LNCAP (cell line): ENCODE data around the gene ADK.

ENCODE experiments used
- TF ChIP-seq, protein P1 (sequence below): fragments of 450-650 bp; IDR thresholded peaks from 2 replicates; pipeline ENCODE4 v1.5.1; 2017; ENCODE audit warnings: mild to moderate bottlenecking

ADK gene

DNA sequence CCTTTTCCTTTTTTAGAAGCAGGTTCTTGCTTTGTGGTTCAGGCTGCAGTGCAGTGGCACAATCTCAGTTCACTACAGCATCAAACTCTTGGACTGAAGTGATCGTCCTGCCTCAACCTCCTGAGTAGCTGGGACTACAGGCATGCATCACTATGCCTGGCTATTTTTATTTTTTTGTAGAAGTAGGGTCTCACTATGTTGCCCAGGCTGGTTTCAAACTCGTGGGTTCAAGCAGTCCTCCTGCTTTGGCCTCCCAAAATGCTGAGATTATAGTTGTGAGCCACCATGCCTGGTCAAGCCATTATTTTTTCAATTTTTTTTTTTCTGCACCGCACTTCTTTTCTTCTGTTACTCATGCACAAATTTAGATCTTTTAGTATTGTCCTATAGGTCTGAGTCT lies 154.7 kb downstream of the ADK start:
- TF ChIP-seq, protein P1, sequence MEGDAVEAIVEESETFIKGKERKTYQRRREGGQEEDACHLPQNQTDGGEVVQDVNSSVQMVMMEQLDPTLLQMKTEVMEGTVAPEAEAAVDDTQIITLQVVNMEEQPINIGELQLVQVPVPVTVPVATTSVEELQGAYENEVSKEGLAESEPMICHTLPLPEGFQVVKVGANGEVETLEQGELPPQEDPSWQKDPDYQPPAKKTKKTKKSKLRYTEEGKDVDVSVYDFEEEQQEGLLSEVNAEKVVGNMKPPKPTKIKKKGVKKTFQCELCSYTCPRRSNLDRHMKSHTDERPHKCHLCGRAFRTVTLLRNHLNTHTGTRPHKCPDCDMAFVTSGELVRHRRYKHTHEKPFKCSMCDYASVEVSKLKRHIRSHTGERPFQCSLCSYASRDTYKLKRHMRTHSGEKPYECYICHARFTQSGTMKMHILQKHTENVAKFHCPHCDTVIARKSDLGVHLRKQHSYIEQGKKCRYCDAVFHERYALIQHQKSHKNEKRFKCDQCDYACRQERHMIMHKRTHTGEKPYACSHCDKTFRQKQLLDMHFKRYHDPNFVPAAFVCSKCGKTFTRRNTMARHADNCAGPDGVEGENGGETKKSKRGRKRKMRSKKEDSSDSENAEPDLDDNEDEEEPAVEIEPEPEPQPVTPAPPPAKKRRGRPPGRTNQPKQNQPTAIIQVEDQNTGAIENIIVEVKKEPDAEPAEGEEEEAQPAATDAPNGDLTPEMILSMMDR: no peak

DNA sequence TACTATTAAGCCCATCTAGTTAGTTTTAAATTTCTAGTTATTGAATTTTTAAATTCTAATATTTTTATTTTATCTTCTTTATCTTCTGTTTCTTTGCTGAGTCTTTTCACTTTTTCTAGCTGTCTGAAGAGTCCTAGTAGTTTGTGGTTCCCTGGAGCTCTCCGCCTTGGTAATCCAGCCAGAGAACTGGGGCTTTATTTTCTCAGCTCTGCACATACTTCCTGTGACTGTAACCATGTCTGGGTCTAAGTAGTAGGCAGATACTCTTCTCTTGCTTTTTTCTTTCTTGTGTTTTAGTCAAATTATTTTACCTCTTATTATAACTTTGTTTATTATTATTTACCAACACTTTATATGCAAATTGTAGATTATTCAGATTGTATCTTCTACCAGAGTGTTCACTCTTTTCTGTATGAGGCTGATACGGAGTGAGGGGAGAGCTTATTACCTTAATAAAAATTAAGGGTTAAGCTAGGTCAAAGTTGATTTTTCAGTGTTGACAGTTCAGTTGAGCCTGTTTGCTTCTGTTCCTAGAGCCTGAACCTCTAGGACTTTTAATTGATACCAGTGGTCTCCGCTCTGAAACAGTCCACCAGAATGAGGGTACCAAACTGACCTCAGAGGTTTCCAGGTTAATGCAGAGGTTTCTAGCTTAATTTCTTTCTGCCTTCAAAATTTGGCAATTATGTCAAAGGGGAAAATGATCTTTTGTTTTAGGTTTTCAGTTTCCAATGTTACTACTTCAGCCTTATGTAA lies 155.4 kb downstream of the ADK start:
- TF ChIP-seq, protein P1: no peak

DNA sequence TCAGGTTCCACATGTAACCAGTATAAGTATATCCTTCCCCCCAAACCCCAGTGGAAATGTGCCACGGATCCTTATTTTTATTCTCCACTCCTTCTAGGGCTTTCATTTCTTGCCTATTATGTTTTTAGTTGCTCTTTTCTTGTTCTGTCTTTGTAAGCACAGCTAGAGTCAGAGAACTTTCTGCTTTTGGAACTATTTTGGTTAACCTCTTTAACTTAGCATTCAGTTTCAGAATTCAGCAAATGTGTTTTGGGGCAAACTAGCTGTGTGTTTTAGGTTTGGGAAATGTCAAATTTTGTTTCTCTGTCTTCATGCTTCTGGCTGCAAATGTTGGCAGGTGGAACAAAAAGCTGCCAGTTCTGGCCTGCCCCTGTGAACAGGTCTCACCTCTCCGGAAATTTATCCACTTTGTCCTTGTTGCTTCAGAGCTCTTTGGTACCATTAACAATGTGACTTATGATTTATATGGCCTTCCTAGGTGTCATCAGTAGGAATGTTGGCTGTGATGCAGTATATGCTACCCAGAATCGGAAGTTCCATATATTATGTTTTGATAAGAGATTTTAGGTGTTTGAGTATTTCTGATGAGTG lies 156.1 kb downstream of the ADK start:
- TF ChIP-seq, protein P1: no peak

DNA sequence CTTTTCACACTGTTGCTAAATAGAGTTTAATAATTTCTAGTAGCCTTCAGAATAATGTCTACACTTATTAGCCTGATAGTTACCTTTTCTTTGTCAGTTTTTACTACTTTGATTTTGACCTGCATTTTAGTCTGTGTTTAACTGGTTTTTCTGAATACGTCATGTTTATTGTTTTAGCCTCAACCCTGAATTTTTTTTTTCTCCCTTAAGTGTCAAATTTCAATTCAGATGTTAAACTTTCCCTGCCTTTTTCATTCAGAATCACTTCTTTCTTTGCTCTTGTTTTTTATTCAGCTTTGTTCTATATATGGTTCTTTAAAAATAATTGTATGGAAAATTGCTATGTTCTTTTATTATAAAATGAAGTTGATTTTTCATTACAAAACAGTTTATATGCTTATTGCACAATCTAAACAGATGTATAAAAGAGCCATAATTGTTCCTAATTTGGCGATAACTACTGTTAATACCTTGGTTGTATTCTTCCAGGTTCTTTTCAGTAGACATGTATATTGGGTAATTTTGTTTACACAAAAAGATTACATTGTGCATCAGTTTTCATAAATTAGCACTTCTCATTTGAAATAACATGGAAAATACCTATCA lies 159.7 kb downstream of the ADK start:
- TF ChIP-seq, protein P1: no peak

DNA sequence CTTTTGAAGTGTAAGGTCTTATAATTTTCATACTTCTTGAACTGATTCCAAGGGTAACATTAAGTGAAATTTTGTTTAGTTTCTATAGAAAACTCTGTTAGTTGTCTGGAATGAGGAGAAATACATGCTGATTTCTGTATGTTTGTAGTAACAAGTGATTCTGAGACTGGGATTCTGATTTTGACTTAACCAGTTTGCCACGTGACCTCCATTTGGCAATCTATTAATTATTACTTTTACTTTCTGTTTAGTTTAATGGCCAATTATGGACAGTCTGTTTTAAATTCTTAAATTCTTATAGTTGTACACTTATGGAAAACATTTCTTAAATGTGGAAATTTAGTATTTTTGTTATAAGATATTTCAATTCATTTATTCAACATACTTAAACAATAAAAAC lies 163.1 kb downstream of the ADK start:
- TF ChIP-seq, protein P1: no peak

DNA sequence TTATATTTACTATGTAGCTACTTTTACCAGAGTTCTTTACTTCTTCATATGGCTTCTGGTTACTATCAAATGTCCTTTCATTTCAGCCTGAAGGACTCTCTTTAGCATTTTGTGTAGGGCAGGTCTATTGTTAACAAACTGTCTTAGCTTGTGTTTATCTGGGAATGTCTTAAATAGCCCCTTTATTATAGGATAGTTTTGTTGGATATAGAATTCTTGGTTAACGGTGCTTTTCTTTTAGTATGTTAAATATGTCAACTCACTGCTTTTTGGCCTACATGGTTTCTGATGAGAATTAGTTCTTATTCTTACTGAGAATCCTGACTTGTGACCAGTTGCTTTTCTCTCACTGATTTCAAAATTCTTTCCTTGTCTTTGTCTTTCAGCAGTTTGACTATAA lies 169.0 kb downstream of the ADK start:
- TF ChIP-seq, protein P1: no peak

DNA sequence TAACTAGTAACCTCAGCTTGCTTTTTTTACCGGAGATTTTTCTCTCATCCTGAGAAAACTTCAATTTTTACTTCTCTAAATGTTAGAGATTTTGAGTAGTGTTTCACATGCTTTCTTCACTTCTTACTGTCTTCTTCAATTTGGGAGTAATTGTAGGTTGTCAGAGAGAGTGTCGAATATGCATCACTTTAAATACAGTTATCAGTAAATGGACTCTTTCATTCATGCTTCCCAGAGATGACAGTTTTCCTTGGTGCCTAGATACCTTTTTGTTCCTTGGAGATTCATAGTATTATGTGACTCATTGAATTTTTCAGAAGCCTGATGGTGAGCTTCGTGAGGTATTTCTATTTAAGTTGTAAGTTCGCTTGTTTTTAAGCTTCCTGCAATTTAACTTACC lies 169.7 kb downstream of the ADK start:
- TF ChIP-seq, protein P1: no peak
